ENCODE measurements around the gene PITPNC1. TPM values are rescaled to one million over a fixed set of nuclear protein-coding genes. Genes with fewer than 3 reads are reported as not detected.
A peak's percentile ranks its signal among the peaks of the same experiment; 100 is the strongest.
"Not testable (repeated sequence)": the region's sequence is repeated elsewhere in the genome, so short reads cannot be mapped to it uniquely, and the experiment has no call there.

The PITPNC1 gene
- total RNA-seq, 1 donor from 2014 or later, result 21.5 TPM

- Mint-ChIP-seq H3K27me3 (ENCODE audit: low read depth) (no peaks in the 10 kb centered on the region), H3K4me1 (peaks cover 24% of the 10 kb centered on the region), H3K27ac (ENCODE audit: unreplicated experiment) (no peak overlapping the region), H3K9me3 (no peaks in the 10 kb centered on the region), H3K36me3 (ENCODE audit: low read depth) (peaks cover 7% of the 10 kb centered on the region), H3K4me3 (peak overlapping the region; percentile 95)
- DNase-seq (ENCODE audit: low read depth, low spot score), result no peak
- TF ChIP-seq CTCF (conservative IDR thresholded peaks at IDR 0.05), result no peak
Observed at GRCh38 chr17:67379251-67379630, 2.2 kb downstream of the PITPNC1 start.

GRCh38 chr17:67381929-67382257, 4.8 kb downstream of the PITPNC1 start:
- Mint-ChIP-seq H3K27ac (ENCODE audit: unreplicated experiment) (no peak overlapping the region), H3K36me3 (ENCODE audit: low read depth) (peaks cover 14% of the 10 kb centered on the region), H3K4me1 (peaks cover 9% of the 10 kb centered on the region), H3K4me3 (peak overlapping the region; percentile 36), H3K9me3 (no peaks in the 10 kb centered on the region), H3K27me3 (ENCODE audit: low read depth) (no peaks in the 10 kb centered on the region)
- no peak for DNase-seq (ENCODE audit: low read depth, low spot score)
- TF ChIP-seq CTCF (conservative IDR thresholded peaks at IDR 0.05), result no peak

- no peak for DNase-seq (ENCODE audit: low read depth, low spot score)
- Mint-ChIP-seq H3K4me3 (no peak overlapping the region), H3K9me3 (no peaks in the 10 kb centered on the region), H3K27me3 (ENCODE audit: low read depth) (no peaks in the 10 kb centered on the region), H3K4me1 (peaks cover 7% of the 10 kb centered on the region), H3K36me3 (ENCODE audit: low read depth) (peaks cover 7% of the 10 kb centered on the region), H3K27ac (ENCODE audit: unreplicated experiment) (no peak overlapping the region)
- no peak for TF ChIP-seq CTCF (conservative IDR thresholded peaks at IDR 0.05)
Observed at GRCh38 chr17:67385122-67385988, 8.3 kb downstream of the PITPNC1 start.

- peaks cover 7% of the 10 kb centered on the region for H3K36me3 Mint-ChIP-seq (ENCODE audit: low read depth)
- no peak overlapping the region for H3K4me3 Mint-ChIP-seq
- peak; percentile 83 for TF ChIP-seq CTCF (conservative IDR thresholded peaks at IDR 0.05)
- no peaks in the 10 kb centered on the region for H3K27me3 Mint-ChIP-seq (ENCODE audit: low read depth)
- H3K9me3 Mint-ChIP-seq, result no peaks in the 10 kb centered on the region
- H3K27ac Mint-ChIP-seq (ENCODE audit: unreplicated experiment), result no peak overlapping the region
- peaks cover 16% of the 10 kb centered on the region for H3K4me1 Mint-ChIP-seq
- DNase-seq (ENCODE audit: low read depth, low spot score), result peak; percentile 67
Observed at GRCh38 chr17:67386965-67387551, 10.0 kb downstream of the PITPNC1 start.

GRCh38 chr17:67388536-67388935, 11.5 kb downstream of the PITPNC1 start:
- H3K27ac Mint-ChIP-seq (ENCODE audit: unreplicated experiment), result not testable (repeated sequence)

GRCh38 chr17:67388986-67389385, 11.9 kb downstream of the PITPNC1 start:
- Mint-ChIP-seq H3K27ac (ENCODE audit: unreplicated experiment) (no peak overlapping the region), H3K27me3 (ENCODE audit: low read depth) (no peaks in the 10 kb centered on the region), H3K9me3 (no peaks in the 10 kb centered on the region), H3K4me3 (no peak overlapping the region), H3K36me3 (ENCODE audit: low read depth) (peaks cover 7% of the 10 kb centered on the region), H3K4me1 (peaks cover 16% of the 10 kb centered on the region)
- TF ChIP-seq CTCF (conservative IDR thresholded peaks at IDR 0.05), result no peak
- DNase-seq (ENCODE audit: low read depth, low spot score), result no peak

More at GRCh38 chr17:67388536-67388935, 11.5 kb downstream of the PITPNC1 start:
- not testable (repeated sequence) for H3K27me3 Mint-ChIP-seq (ENCODE audit: low read depth); H3K9me3 Mint-ChIP-seq; DNase-seq (ENCODE audit: low read depth, low spot score); H3K4me3 Mint-ChIP-seq; H3K36me3 Mint-ChIP-seq (ENCODE audit: low read depth)
- peaks cover 16% of the 10 kb centered on the region for H3K4me1 Mint-ChIP-seq

Measured in neural crest cell (in vitro differentiated cells).